HEK293 (cell line): ENCODE results near the gene KRTAP16-1.

Experiments used
- CTCF ChIA-PET: fragments of 350-600 bp; formaldehyde crosslinking; extraction: SDS; loops from one replicate; lab custom pipeline; 2021; ENCODE audit warnings: antibody characterized with exemption; lab: Yijun Ruan, JAX
- POLR2A ChIA-PET: fragments of 300-600 bp; formaldehyde crosslinking; extraction: SDS; loops from one replicate; lab custom pipeline; 2020; ENCODE audit warnings: antibody characterized with exemption, inconsistent platforms; lab: Yijun Ruan, JAX
- H3K27ac ChIP-seq: fragments of 200-500 bp; sonication (Bioruptor generic); 2 replicates; pipeline ENCODE4 v1.5.1; 2014; ENCODE audit warnings: low read depth, low read length, control low read depth, inconsistent platforms; ENCODE audit errors: extremely low read depth
- H3K36me3 ChIP-seq, 2 experiments: fragments of 200-500 bp in 1 of 2; sonication (Bioruptor generic) in 1 of 2; 1 replicate in 1 of 2; 2 replicates in 1 of 2; pipeline ENCODE4 v1.5.1; 2014 to 2017; ENCODE audit warnings: inconsistent platforms in 2 of 2, low read length in 2 of 2; ENCODE audit not compliant: control insufficient read depth in 2 of 2, insufficient read depth in 1 of 2
- H3K4me1 ChIP-seq: fragments of 200-500 bp; sonication (Bioruptor generic); 2 replicates; pipeline ENCODE4 v1.5.1; 2014; ENCODE audit warnings: mild to moderate bottlenecking, low read length, inconsistent platforms; ENCODE audit not compliant: control insufficient read depth, insufficient read depth
- H3K4me3 ChIP-seq: 2 replicates; pipeline ENCODE4 v1.5.1; 2011; ENCODE audit warnings: low read depth, mild to moderate bottlenecking, control low read depth, low read length, moderate library complexity
- H3K9me3 ChIP-seq: fragments of 200-500 bp; sonication (Bioruptor generic); 2 replicates; pipeline ENCODE4 v1.5.1; 2014; ENCODE audit warnings: low read depth, low read length, inconsistent platforms; ENCODE audit not compliant: control insufficient read depth, insufficient read depth
- BCL6B ChIP-seq: fragments of 450-650 bp; formaldehyde crosslinking; IDR thresholded peaks from 2 replicates; pipeline ENCODE4 v1.5.1; 2017; ENCODE audit warnings: missing biosample characterization, missing genetic modification characterization
- KLF1 ChIP-seq: fragments of 450-650 bp; formaldehyde crosslinking; IDR thresholded peaks from 2 replicates; pipeline ENCODE4 v1.5.1; 2016; ENCODE audit warnings: missing biosample characterization, missing genetic modification characterization
- ZFP41 ChIP-seq: fragments of 450-650 bp; formaldehyde crosslinking; IDR thresholded peaks from 2 replicates; pipeline ENCODE4 v1.5.1; 2016; ENCODE audit warnings: missing biosample characterization, missing genetic modification characterization, borderline replicate concordance
- ZNF10 ChIP-seq: fragments of 450-650 bp; formaldehyde crosslinking; IDR thresholded peaks from 2 replicates; pipeline ENCODE4 v1.5.1; 2017; ENCODE audit warnings: missing biosample characterization, missing genetic modification characterization
- ZNF121 ChIP-seq: fragments of 450-650 bp; formaldehyde crosslinking; IDR thresholded peaks from 2 replicates; pipeline ENCODE4 v1.5.1; 2016; ENCODE audit warnings: missing biosample characterization, missing genetic modification characterization
- ZNF335 ChIP-seq: fragments of 450-650 bp; formaldehyde crosslinking; conservative IDR thresholded peaks from 2 replicates; pipeline ENCODE4 v1.5.1; 2016; ENCODE audit warnings: missing biosample characterization, missing genetic modification characterization
- ZNF366 ChIP-seq: fragments of 450-650 bp; formaldehyde crosslinking; conservative IDR thresholded peaks from 2 replicates; pipeline ENCODE4 v1.5.1; 2016; ENCODE audit warnings: missing biosample characterization, missing genetic modification characterization
- ZNF48 ChIP-seq: fragments of 450-650 bp; formaldehyde crosslinking; IDR thresholded peaks from 2 replicates; pipeline ENCODE4 v1.5.1; 2016; ENCODE audit warnings: missing biosample characterization, missing genetic modification characterization
- ZNF610 ChIP-seq: fragments of 450-650 bp; formaldehyde crosslinking; IDR thresholded peaks from 2 replicates; pipeline ENCODE4 v1.5.1; 2016; ENCODE audit warnings: missing biosample characterization, missing genetic modification characterization, borderline replicate concordance
- ZNF629 ChIP-seq: fragments of 450-650 bp; formaldehyde crosslinking; IDR thresholded peaks from 2 replicates; pipeline ENCODE4 v1.5.1; 2017; ENCODE audit warnings: missing biosample characterization, missing genetic modification characterization
- ZNF639 ChIP-seq: fragments of 450-650 bp; formaldehyde crosslinking; IDR thresholded peaks from 2 replicates; pipeline ENCODE4 v1.5.1; 2016; ENCODE audit warnings: missing biosample characterization, missing genetic modification characterization
- ZNF707 ChIP-seq: fragments of 450-650 bp; formaldehyde crosslinking; IDR thresholded peaks from 2 replicates; pipeline ENCODE4 v1.5.1; 2016; ENCODE audit warnings: missing biosample characterization, missing genetic modification characterization
- ZSCAN30 ChIP-seq: fragments of 450-650 bp; IDR thresholded peaks from 2 replicates; pipeline ENCODE4 v1.5.1; 2018; ENCODE audit warnings: missing biosample characterization, mild to moderate bottlenecking, missing genetic modification characterization, moderate library complexity
- TF ChIP-seq, protein P1 (sequence below): fragments of 450-650 bp; formaldehyde crosslinking; IDR thresholded peaks from 2 replicates; pipeline ENCODE4 v1.5.1; 2016; ENCODE audit warnings: missing biosample characterization, missing genetic modification characterization, borderline replicate concordance
- TF ChIP-seq, protein P2 (sequence below): fragments of 450-650 bp; formaldehyde crosslinking; IDR thresholded peaks from 2 replicates; pipeline ENCODE4 v1.5.1; 2016; ENCODE audit warnings: missing biosample characterization, missing genetic modification characterization, borderline replicate concordance
- TF ChIP-seq, protein P3 (sequence below): fragments of 450-650 bp; formaldehyde crosslinking; IDR thresholded peaks from 2 replicates; pipeline ENCODE4 v1.5.1; 2016; ENCODE audit warnings: missing biosample characterization, missing genetic modification characterization

Gene KRTAP16-1

GRCh38 chr17:41354536-41354935 lies 45.4 kb upstream of the KRTAP16-1 start:
- Histone ChIP-seq H3K9me3 (peaks cover 6% of the 10 kb centered on the region), H3K4me3 (no peak overlapping the region), H3K36me3 (no peaks in the 10 kb centered on the region), H3K27ac (no peak overlapping the region), H3K4me1 (no peaks in the 10 kb centered on the region)
- POLR2A ChIA-PET: no interaction called here
- TF ChIP-seq ZNF707 (tag by site-specific recombination) (no peak), ZNF639 (tag by site-specific recombination) (no peak)
- TF ChIP-seq, protein P1, sequence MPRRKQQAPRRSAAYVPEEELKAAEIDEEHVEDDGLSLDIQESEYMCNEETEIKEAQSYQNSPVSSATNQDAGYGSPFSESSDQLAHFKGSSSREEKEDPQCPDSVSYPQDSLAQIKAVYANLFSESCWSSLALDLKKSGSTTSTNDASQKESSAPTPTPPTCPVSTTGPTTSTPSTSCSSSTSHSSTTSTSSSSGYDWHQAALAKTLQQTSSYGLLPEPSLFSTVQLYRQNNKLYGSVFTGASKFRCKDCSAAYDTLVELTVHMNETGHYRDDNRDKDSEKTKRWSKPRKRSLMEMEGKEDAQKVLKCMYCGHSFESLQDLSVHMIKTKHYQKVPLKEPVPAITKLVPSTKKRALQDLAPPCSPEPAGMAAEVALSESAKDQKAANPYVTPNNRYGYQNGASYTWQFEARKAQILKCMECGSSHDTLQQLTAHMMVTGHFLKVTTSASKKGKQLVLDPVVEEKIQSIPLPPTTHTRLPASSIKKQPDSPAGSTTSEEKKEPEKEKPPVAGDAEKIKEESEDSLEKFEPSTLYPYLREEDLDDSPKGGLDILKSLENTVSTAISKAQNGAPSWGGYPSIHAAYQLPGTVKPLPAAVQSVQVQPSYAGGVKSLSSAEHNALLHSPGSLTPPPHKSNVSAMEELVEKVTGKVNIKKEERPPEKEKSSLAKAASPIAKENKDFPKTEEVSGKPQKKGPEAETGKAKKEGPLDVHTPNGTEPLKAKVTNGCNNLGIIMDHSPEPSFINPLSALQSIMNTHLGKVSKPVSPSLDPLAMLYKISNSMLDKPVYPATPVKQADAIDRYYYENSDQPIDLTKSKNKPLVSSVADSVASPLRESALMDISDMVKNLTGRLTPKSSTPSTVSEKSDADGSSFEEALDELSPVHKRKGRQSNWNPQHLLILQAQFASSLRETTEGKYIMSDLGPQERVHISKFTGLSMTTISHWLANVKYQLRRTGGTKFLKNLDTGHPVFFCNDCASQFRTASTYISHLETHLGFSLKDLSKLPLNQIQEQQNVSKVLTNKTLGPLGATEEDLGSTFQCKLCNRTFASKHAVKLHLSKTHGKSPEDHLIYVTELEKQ (tag by site-specific recombination): no peak
- CTCF ChIA-PET: interaction anchor here (0.7 to 2.0 kb wide), 6 partner anchors 32 to 308 kb away, joined by 3 to 6 read pairs (median 5); no protein-coding TSS in a partner anchor

DNA sequence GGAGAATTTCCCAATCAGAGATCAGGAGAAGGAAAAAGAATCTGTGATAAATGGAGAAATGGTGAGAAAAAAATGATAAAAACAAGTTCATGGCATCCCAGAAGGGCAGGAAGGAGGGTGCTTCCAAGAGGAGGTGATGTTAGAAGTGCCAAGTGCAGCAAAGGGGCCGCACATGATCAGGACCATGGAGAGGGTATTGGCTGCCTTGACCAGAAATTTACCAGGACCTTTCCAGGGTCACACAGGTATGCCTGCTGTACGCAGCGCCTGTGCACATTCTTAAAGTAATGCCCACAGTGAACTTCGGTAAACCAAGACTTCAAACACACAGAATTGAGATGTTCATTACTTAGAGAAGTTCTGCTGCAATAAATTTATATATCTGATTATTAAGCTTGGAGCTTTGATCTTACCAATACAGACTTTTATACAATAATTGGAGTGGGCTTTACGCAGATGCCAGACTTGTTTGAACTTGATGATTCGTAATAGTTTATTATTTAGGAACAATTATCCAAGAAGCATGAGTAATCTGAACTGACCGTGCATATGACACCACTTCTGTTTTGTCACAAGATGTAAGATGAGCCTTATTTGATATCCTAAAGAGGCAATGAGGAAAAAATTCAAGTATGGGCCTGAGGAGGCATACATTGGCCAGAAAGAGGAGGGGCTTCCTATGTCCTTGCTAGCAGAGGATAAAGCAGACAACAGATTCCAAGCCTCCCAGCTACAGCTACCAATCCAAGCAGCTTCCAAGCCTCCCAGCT lies 43.7 kb upstream of the KRTAP16-1 start:
- H3K27ac ChIP-seq: no peak overlapping the region
- CTCF ChIA-PET: interaction anchor here (0.6 to 1.4 kb wide), 5 partner anchors 21 to 402 kb away, joined by 3 to 6 read pairs (median 3); no protein-coding TSS in a partner anchor
- no peaks in the 10 kb centered on the region for H3K36me3 ChIP-seq
- H3K4me3 ChIP-seq: no peak overlapping the region
- POLR2A ChIA-PET: no interaction called here
- H3K9me3 ChIP-seq: peaks cover 6% of the 10 kb centered on the region
- TF ChIP-seq KLF1 (tag by site-specific recombination): no peak
- TF ChIP-seq, protein P2, sequence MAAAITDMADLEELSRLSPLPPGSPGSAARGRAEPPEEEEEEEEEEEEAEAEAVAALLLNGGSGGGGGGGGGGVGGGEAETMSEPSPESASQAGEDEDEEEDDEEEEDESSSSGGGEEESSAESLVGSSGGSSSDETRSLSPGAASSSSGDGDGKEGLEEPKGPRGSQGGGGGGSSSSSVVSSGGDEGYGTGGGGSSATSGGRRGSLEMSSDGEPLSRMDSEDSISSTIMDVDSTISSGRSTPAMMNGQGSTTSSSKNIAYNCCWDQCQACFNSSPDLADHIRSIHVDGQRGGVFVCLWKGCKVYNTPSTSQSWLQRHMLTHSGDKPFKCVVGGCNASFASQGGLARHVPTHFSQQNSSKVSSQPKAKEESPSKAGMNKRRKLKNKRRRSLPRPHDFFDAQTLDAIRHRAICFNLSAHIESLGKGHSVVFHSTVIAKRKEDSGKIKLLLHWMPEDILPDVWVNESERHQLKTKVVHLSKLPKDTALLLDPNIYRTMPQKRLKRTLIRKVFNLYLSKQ (tag by site-specific recombination): no peak
- TF ChIP-seq ZNF629 (tag by site-specific recombination): peak; percentile 41; the same call in 1 of the 2 replicates
- TF ChIP-seq ZNF366 (tag by site-specific recombination): 0 out of 2 replicates have a peak, but pooled peaks have one; percentile 19
- no peak for TF ChIP-seq ZNF121
- TF ChIP-seq, protein P3, sequence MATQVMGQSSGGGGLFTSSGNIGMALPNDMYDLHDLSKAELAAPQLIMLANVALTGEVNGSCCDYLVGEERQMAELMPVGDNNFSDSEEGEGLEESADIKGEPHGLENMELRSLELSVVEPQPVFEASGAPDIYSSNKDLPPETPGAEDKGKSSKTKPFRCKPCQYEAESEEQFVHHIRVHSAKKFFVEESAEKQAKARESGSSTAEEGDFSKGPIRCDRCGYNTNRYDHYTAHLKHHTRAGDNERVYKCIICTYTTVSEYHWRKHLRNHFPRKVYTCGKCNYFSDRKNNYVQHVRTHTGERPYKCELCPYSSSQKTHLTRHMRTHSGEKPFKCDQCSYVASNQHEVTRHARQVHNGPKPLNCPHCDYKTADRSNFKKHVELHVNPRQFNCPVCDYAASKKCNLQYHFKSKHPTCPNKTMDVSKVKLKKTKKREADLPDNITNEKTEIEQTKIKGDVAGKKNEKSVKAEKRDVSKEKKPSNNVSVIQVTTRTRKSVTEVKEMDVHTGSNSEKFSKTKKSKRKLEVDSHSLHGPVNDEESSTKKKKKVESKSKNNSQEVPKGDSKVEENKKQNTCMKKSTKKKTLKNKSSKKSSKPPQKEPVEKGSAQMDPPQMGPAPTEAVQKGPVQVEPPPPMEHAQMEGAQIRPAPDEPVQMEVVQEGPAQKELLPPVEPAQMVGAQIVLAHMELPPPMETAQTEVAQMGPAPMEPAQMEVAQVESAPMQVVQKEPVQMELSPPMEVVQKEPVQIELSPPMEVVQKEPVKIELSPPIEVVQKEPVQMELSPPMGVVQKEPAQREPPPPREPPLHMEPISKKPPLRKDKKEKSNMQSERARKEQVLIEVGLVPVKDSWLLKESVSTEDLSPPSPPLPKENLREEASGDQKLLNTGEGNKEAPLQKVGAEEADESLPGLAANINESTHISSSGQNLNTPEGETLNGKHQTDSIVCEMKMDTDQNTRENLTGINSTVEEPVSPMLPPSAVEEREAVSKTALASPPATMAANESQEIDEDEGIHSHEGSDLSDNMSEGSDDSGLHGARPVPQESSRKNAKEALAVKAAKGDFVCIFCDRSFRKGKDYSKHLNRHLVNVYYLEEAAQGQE: peak; percentile 95
- TF ChIP-seq ZNF335: 0 out of 2 replicates have a peak, but pooled peaks have one; percentile 22
- no peak for TF ChIP-seq ZNF48 (tag by site-specific recombination)
- TF ChIP-seq ZFP41 (tag by site-specific recombination): no peak
- TF ChIP-seq BCL6B (tag by site-specific recombination): no peak
- TF ChIP-seq ZSCAN30: no peak
- TF ChIP-seq ZNF10 (tag by site-specific recombination): no peak
- TF ChIP-seq ZNF610: no peak
- no peaks in the 10 kb centered on the region for H3K4me1 ChIP-seq
